GM23338 (cell line): ENCODE measurements around the gene BRSK2. TPM values are rescaled to one million over a fixed set of nuclear protein-coding genes. Genes with fewer than 3 reads are reported as not detected.
A peak's percentile ranks its signal among the peaks of the same experiment; 100 is the strongest.

Experiments
- ATAC-seq: fragments of 200-7000 bp; cut with Tn5 transposase; 3 replicates; pipeline ENCODE4 v1.9.1; 2020
- DNase-seq: peaks from one replicate; pipeline ENCODE4 v3.0.0-alpha.2; 2015; ENCODE audit warnings: low spot score
- H2AFZ ChIP-seq: fragments of 200-600 bp; sonication (generic); 2 replicates; pipeline ENCODE4 v1.8.0; 2016; ENCODE audit warnings: antibody characterized with exemption, mild to moderate bottlenecking, moderate library complexity
- H3F3A ChIP-seq: fragments of 200-600 bp; sonication (generic); replicated peaks from 2 replicates; pipeline ENCODE4 v1.8.0; 2017; ENCODE audit warnings: antibody characterized with exemption, mixed run types, low read depth
- H3K27ac ChIP-seq: fragments of 200-600 bp; sonication (generic); 2 replicates; pipeline ENCODE4 v1.6.1; 2016; ENCODE audit warnings: low read depth
- H3K27me3 ChIP-seq: fragments of 200-600 bp; sonication (generic); 2 replicates; pipeline ENCODE4 v1.8.0; 2016; ENCODE audit warnings: mild to moderate bottlenecking, mixed run types, moderate library complexity; ENCODE audit not compliant: insufficient read depth
- H3K36me3 ChIP-seq: fragments of 200-600 bp; sonication (generic); 2 replicates; pipeline ENCODE4 v1.8.0; 2016; ENCODE audit warnings: mild to moderate bottlenecking; ENCODE audit not compliant: insufficient read depth
- H3K4me1 ChIP-seq: fragments of 200-600 bp; sonication (generic); 2 replicates; pipeline ENCODE4 v1.8.0; 2016; ENCODE audit warnings: mild to moderate bottlenecking, moderate library complexity; ENCODE audit not compliant: insufficient read depth
- H3K4me2 ChIP-seq: fragments of 200-600 bp; sonication (generic); 2 replicates; pipeline ENCODE4 v1.7.1; 2017; ENCODE audit warnings: mixed run types
- H3K4me3 ChIP-seq: fragments of 200-600 bp; sonication (generic); 2 replicates; pipeline ENCODE4 v1.6.1; 2016; ENCODE audit warnings: mixed run types
- H3K79me2 ChIP-seq: fragments of 200-600 bp; sonication (generic); replicated peaks from 2 replicates; pipeline ENCODE4 v1.8.0; 2017; ENCODE audit warnings: mild to moderate bottlenecking; ENCODE audit not compliant: insufficient read depth
- H3K9me2 ChIP-seq: fragments of 200-600 bp; sonication (generic); 2 replicates; pipeline ENCODE4 v1.8.0; 2017; ENCODE audit not compliant: insufficient read depth
- H4K20me1 ChIP-seq: fragments of 200-600 bp; sonication (generic); replicated peaks from 2 replicates; pipeline ENCODE4 v1.8.0; 2017; ENCODE audit warnings: mild to moderate bottlenecking; ENCODE audit not compliant: insufficient read depth
- H3K27ac Mint-ChIP-seq: 2 replicates; pipeline ENCODE4 v1.8.0; 2020; ENCODE audit warnings: inconsistent platforms, mild to moderate bottlenecking, moderate library complexity, mixed read lengths
- H3K27me3 Mint-ChIP-seq: 3 replicates; pipeline ENCODE4 v1.8.0; 2022; ENCODE audit warnings: low read depth, mild to moderate bottlenecking, moderate library complexity, mixed read lengths, inconsistent platforms; ENCODE audit not compliant: insufficient read depth, poor library complexity
- H3K36me3 Mint-ChIP-seq: 3 replicates; pipeline ENCODE4 v1.8.0; 2021; ENCODE audit warnings: low read depth, mild to moderate bottlenecking, inconsistent platforms, moderate library complexity, mixed read lengths
- H3K4me1 Mint-ChIP-seq: 3 replicates; pipeline ENCODE4 v1.8.0; 2020; ENCODE audit warnings: mild to moderate bottlenecking, inconsistent platforms, mixed read lengths
- H3K4me3 Mint-ChIP-seq: 3 replicates; pipeline ENCODE4 v1.8.0; 2021; ENCODE audit warnings: moderate library complexity, mild to moderate bottlenecking, inconsistent platforms, mixed read lengths
- H3K9me3 Mint-ChIP-seq: 3 replicates; pipeline ENCODE4 v1.8.0; 2020; ENCODE audit warnings: moderate library complexity, mild to moderate bottlenecking, inconsistent platforms, mixed read lengths
- CREB1 ChIP-seq: fragments of 250-450 bp; sonication (Bioruptor Pico); IDR thresholded peaks from 2 replicates; pipeline ENCODE4 v1.5.0; 2020; ENCODE audit warnings: low read depth, mild to moderate bottlenecking, moderate library complexity
- CTCF ChIP-seq, 2 experiments: fragments of 200-600 bp in 1 of 2; sonication (generic) in 1 of 2; conservative IDR thresholded peaks; 2 replicates each; pipeline versions ENCODE4 v1.5.1 to v1.6.1; 2016 to 2017; ENCODE audit warnings: antibody characterized with exemption in 2 of 2, low read depth in 2 of 2, mild to moderate bottlenecking in 2 of 2, moderate library complexity in 1 of 2
- ETS1 ChIP-seq: IDR thresholded peaks from 2 replicates; pipeline ENCODE4 v1.6.1; 2016; ENCODE audit warnings: antibody characterized with exemption
- EZH2 ChIP-seq: fragments of 200-600 bp; sonication (generic); IDR thresholded peaks from one replicate; pipeline ENCODE4 v1.8.0; 2017; ENCODE audit warnings: antibody characterized with exemption, mild to moderate bottlenecking, low read depth; ENCODE audit not compliant: unreplicated experiment
- EZH2phosphoT487 ChIP-seq: fragments of 200-600 bp; sonication (generic); IDR thresholded peaks from one replicate; pipeline ENCODE4 v1.8.1; 2018; ENCODE audit warnings: antibody characterized with exemption; ENCODE audit not compliant: unreplicated experiment
- JUNB ChIP-seq: IDR thresholded peaks from one replicate; pipeline ENCODE4 v1.6.1; 2016; ENCODE audit warnings: antibody characterized with exemption; ENCODE audit not compliant: unreplicated experiment
- NANOG ChIP-seq: IDR thresholded peaks from 2 replicates; pipeline ENCODE4 v1.6.1; 2016; ENCODE audit warnings: antibody characterized with exemption, borderline replicate concordance
- POLR2AphosphoS5 ChIP-seq: IDR thresholded peaks from 2 replicates; pipeline ENCODE4 v1.6.1; 2016; ENCODE audit warnings: antibody characterized with exemption, low read depth
- REST ChIP-seq: IDR thresholded peaks from one replicate; pipeline ENCODE4 v1.6.1; 2018; ENCODE audit warnings: antibody characterized with exemption; ENCODE audit not compliant: unreplicated experiment
- STAT1 ChIP-seq: IDR thresholded peaks from one replicate; pipeline ENCODE4 v1.6.1; 2016; ENCODE audit warnings: antibody characterized with exemption; ENCODE audit not compliant: unreplicated experiment
- ZNF114 ChIP-seq: fragments of 250-450 bp; sonication (Bioruptor Pico); IDR thresholded peaks from 2 replicates; pipeline ENCODE4 v1.5.0; 2020; ENCODE audit warnings: mild to moderate bottlenecking, moderate library complexity
- ZNF331 ChIP-seq: fragments of 250-450 bp; sonication (Bioruptor Pico); IDR thresholded peaks from 2 replicates; pipeline ENCODE4 v1.5.0; 2020; ENCODE audit warnings: low read depth, mild to moderate bottlenecking, moderate library complexity
- ZNF462 ChIP-seq: fragments of 250-450 bp; sonication (Bioruptor Pico); IDR thresholded peaks from 2 replicates; pipeline ENCODE4 v1.5.0; 2020; ENCODE audit warnings: mild to moderate bottlenecking, moderate library complexity
- polyA plus RNA-seq: library from polyadenylated mRNA; unstranded; fragments of >200 nt; fragmentation: Nextera tagmentation; extraction: Ambion mirVana; gene quantifications from 2 replicates; pipeline ENCODE4 v1.2.1, GENCODE V29; 2016
- total RNA-seq: library from RNA; depleted of rRNA; stranded (reverse); fragments of >200 nt; shearing (Covaris generic); gene quantifications from 2 replicates; pipeline ENCODE4 v1.2.3, GENCODE V29; 2014

The BRSK2 gene
- total and polyA plus RNA-seq, 2 experiments from 2014 or later, result 7.2 to 20.3 TPM

- no peak overlapping the region for H3K27ac ChIP-seq
- TF ChIP-seq STAT1 (no peak), EZH2 (no peak), ZNF462 (CRISPR knock-in tag) (no peak), ZNF331 (no peak), ZNF114 (CRISPR knock-in tag) (no peak), NANOG (no peak), CREB1 (CRISPR knock-in tag) (no peak), ETS1 (no peak), EZH2phosphoT487 (no peak), REST (no peak), CTCF (conservative IDR thresholded peaks at IDR 0.05; ENCODE audit: low read depth in 2 of 2) (no peak), JUNB (no peak), POLR2AphosphoS5 (no peak)
- Mint-ChIP-seq H3K9me3 (peaks cover 6% of the 10 kb centered on the region; the same call in 2 of the 3 replicates), H3K4me1 (peaks cover 20% of the 10 kb centered on the region), H3K4me3 (no peak overlapping the region), H3K27me3 (peaks cover 9% of the 10 kb centered on the region), H3K27ac (peak overlapping the region; percentile 65; the same call in 1 of the 2 replicates), H3K36me3 (peaks cover 5% of the 10 kb centered on the region)
- no peak overlapping the region for H3K4me3 ChIP-seq
- no peaks in the 10 kb centered on the region; the same call in 1 of the 2 replicates for H3K4me1 ChIP-seq
- ATAC-seq (no peak), DNase-seq (no peak)
- H3K79me2 ChIP-seq, result peaks cover 32% of the 10 kb centered on the region
- no peak overlapping the region for H2AFZ ChIP-seq
- no peak overlapping the region for H3K4me2 ChIP-seq
- H3K27me3 ChIP-seq, result no peaks in the 10 kb centered on the region
- H3K9me2 ChIP-seq, result no peaks in the 10 kb centered on the region
- H3K36me3 ChIP-seq, result no peaks in the 10 kb centered on the region
- no peaks in the 10 kb centered on the region for H3F3A ChIP-seq
- H4K20me1 ChIP-seq, result 0 out of 2 replicates have a peak, but pooled peaks cover 4% of the 10 kb centered on the region
These were observed 111.0 kb downstream of the BRSK2 start for GRCh38 chr11:1500466-1501420.
